ENCODE results near the gene WFDC9. TPM values are rescaled to one million over a fixed set of nuclear protein-coding genes. Genes with fewer than 3 reads are reported as not detected.

WFDC9 gene
- total and polyA plus RNA-seq, 2 of the 8 experiments (the other 6 are each of a cell fraction or from before 2014, with no cell fraction given): not detected

GRCh38 chr20:45611054-45611453 lies 20.0 kb downstream of the WFDC9 start:
- Histone ChIP-seq H2BK120ac (replicated peaks; ENCODE audit: low read depth, low read length) (no peak overlapping the region), H3K79me1 (ENCODE audit: low read depth, low read length) (no peaks in the 10 kb centered on the region), H2BK5ac (ENCODE audit: low read depth, low read length) (no peak overlapping the region), H3K36me3 (ENCODE audit: control insufficient read depth in 2 of 4, insufficient read depth in 4 of 4, low read length in 3 of 4) (no peaks in the 10 kb centered on the region), H3K4me1 (replicated peaks in 1 of 4; ENCODE audit: control insufficient read depth in 3 of 4, insufficient read depth in 4 of 4, low read length in 3 of 4) (peaks cover 0 to 3% (median 0%) of the 10 kb centered on the region in 4 experiments; a peak in 2 of 7 replicates), H3K9me3 (ENCODE audit: insufficient read depth in 2 of 2, low read depth in 1 of 2, low read length in 1 of 2) (peaks cover 4 to 6% of the 10 kb centered on the region in 2 experiments; a peak in 1 of 4 replicates), H3K4me3 (ENCODE audit: extremely low read depth in 1 of 4, insufficient read depth in 2 of 4, low read depth in 3 of 4, low read length in 4 of 4) (no peak overlapping the region), H2BK12ac (ENCODE audit: low read depth, low read length) (no peak overlapping the region), H3K79me2 (ENCODE audit: control insufficient read depth in 1 of 2, insufficient read depth in 2 of 2, low read length in 2 of 2) (no peaks in the 10 kb centered on the region), H3K27me3 (replicated peaks in 1 of 4; ENCODE audit: control insufficient read depth in 3 of 4, extremely low read depth in 1 of 4, insufficient read depth in 3 of 4, low read length in 3 of 4) (no peaks in the 10 kb centered on the region), H2BK20ac (ENCODE audit: low read length) (no peak overlapping the region), H4K8ac (ENCODE audit: extremely low read depth, insufficient read depth, low read length) (no peak overlapping the region), H3K9ac (replicated peaks in 1 of 4; ENCODE audit: extremely low read depth in 1 of 4, low read depth in 3 of 4, low read length in 3 of 4) (no peak overlapping the region), H2AK5ac (ENCODE audit: low read depth, low read length) (no peak overlapping the region), H3K23me2 (ENCODE audit: low read depth, low read length) (no peaks in the 10 kb centered on the region), H4K91ac (replicated peaks; ENCODE audit: insufficient read length, low read length) (no peak overlapping the region), H2AFZ (ENCODE audit: low read length) (no peak overlapping the region), H4K20me1 (replicated peaks in 1 of 2; ENCODE audit: control insufficient read depth in 1 of 2, insufficient read depth in 2 of 2, low read length in 2 of 2) (no peaks in the 10 kb centered on the region), H3K23ac (ENCODE audit: insufficient read length) (no peak overlapping the region), H3K14ac (ENCODE audit: insufficient read length) (no peak overlapping the region), H3K18ac (ENCODE audit: extremely low read depth, low read length) (no peak overlapping the region), H2BK15ac (ENCODE audit: low read length) (no peak overlapping the region), H3K4me2 (ENCODE audit: insufficient read depth in 1 of 2, low read depth in 2 of 2, low read length in 2 of 2) (no peak overlapping the region), H3K56ac (replicated peaks; ENCODE audit: insufficient read length, low read depth, low read length) (no peak overlapping the region), H3K4ac (replicated peaks; ENCODE audit: insufficient read length, low read depth, low read length) (no peak overlapping the region), H3K27ac (ENCODE audit: low read depth, low read length) (no peak overlapping the region), H4K5ac (ENCODE audit: insufficient read length, low read depth, low read length) (no peak overlapping the region)
- no peak for DNase-seq (ENCODE audit: low read depth in 1 of 2, low spot score in 2 of 2)
- no peak for FAIRE-seq
- TF ChIP-seq FOSL1 (IDR thresholded peaks at IDR 0.05; ENCODE audit: insufficient read depth, low read depth, low read length) (no peak), SAP30 (IDR thresholded peaks at IDR 0.05; ENCODE audit: insufficient read depth, insufficient replicate concordance, low read length) (no peak)
- ChIA-PET POLR2A (ENCODE audit: partially characterized antibody) (no interaction called here), CTCF (ENCODE audit: partially characterized antibody) (interaction anchor here (1.1 to 3.2 kb wide), 2 partner anchors 14 to 18 kb away, joined by 3 to 20 read pairs; partner anchors contain the start of gene WFDC10A)
- WGBS, 2 experiments (ENCODE audit: extremely low coverage in 1 of 2, insufficient coverage in 1 of 2, insufficient read length in 1 of 2, insufficient replicate concordance in 2 of 2, low coverage in 1 of 2, low lambda C conversion rate in 2 of 2, missing lambda C conversion rate in 1 of 2): 78% methylated on average over 4 of the region's 4 CpGs; no CpG with 5 or more reads in 1 of the 2 experiments
